Endothelial cell (in vitro differentiated cells): Measurements from ENCODE around the gene KIF12. TPM values are rescaled to one million over a fixed set of nuclear protein-coding genes. Genes with fewer than 3 reads are reported as not detected.

Experiments
- DNase-seq: peaks from one replicate; pipeline ENCODE4 v3.0.0; 2021; ENCODE audit warnings: low spot score
- H3K27ac Mint-ChIP-seq: one replicate; pipeline ENCODE4 v1.8.0; 2021; ENCODE audit warnings: mixed read lengths, inconsistent platforms; ENCODE audit not compliant: unreplicated experiment
- H3K27me3 Mint-ChIP-seq: one replicate; pipeline ENCODE4 v1.8.0; 2021; ENCODE audit warnings: mild to moderate bottlenecking, moderate library complexity, mixed read lengths, inconsistent platforms; ENCODE audit not compliant: unreplicated experiment
- H3K36me3 Mint-ChIP-seq: one replicate; pipeline ENCODE4 v1.8.0; 2021; ENCODE audit warnings: mild to moderate bottlenecking, low read depth, mixed read lengths, inconsistent platforms; ENCODE audit not compliant: unreplicated experiment
- H3K4me1 Mint-ChIP-seq: one replicate; pipeline ENCODE4 v1.8.0; 2021; ENCODE audit warnings: mild to moderate bottlenecking, mixed read lengths, inconsistent platforms; ENCODE audit not compliant: unreplicated experiment
- H3K4me3 Mint-ChIP-seq: one replicate; pipeline ENCODE4 v1.8.0; 2021; ENCODE audit warnings: mild to moderate bottlenecking, mixed read lengths, inconsistent platforms; ENCODE audit not compliant: unreplicated experiment
- H3K9me3 Mint-ChIP-seq: one replicate; pipeline ENCODE4 v1.8.0; 2021; ENCODE audit warnings: mixed read lengths, inconsistent platforms; ENCODE audit not compliant: unreplicated experiment
- total RNA-seq: library from RNA; stranded (reverse); fragmentation: NEBNext Ultra II Directional; extraction: Animal tissue kit (Norgen Biotek cat#: 25700); gene quantifications from one replicate; pipeline ENCODE4 v1.2.1, GENCODE V29; 2021; ENCODE audit not compliant: unreplicated experiment
- TF ChIP-seq, protein P1 (sequence below): fragments of 200-600 bp; sonication (generic); IDR thresholded peaks from one replicate; pipeline ENCODE4 v1.5.0; 2021; ENCODE audit warnings: antibody characterized with exemption; ENCODE audit not compliant: unreplicated experiment

KIF12 gene
- total RNA-seq, 1 donor from 2014 or later, result 0.26 TPM

DNA sequence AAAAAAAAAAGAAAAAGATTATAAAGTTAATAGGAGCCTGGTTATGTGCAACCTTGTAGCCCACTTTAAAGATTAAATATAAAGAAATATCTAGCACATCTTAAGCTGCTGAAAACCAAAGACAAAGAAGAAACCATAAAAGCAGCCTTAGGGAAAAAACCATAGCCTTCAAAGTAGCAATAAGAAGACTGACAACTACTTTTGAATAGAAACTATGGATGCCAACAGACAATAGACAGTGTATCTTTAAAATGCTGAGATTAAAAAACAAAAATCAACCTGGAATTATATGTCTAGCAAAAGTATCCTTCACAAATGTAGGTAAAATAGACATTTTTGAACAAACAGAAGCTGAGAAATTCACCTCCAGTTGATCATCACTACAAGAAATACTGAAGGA lies 3.4 kb upstream of the KIF12 start:
- no peaks in the 10 kb centered on the region for H3K36me3 Mint-ChIP-seq
- H3K4me1 Mint-ChIP-seq, result no peaks in the 10 kb centered on the region
- no peak overlapping the region for H3K4me3 Mint-ChIP-seq
- H3K9me3 Mint-ChIP-seq, result peaks cover 4% of the 10 kb centered on the region
- TF ChIP-seq, protein P1, sequence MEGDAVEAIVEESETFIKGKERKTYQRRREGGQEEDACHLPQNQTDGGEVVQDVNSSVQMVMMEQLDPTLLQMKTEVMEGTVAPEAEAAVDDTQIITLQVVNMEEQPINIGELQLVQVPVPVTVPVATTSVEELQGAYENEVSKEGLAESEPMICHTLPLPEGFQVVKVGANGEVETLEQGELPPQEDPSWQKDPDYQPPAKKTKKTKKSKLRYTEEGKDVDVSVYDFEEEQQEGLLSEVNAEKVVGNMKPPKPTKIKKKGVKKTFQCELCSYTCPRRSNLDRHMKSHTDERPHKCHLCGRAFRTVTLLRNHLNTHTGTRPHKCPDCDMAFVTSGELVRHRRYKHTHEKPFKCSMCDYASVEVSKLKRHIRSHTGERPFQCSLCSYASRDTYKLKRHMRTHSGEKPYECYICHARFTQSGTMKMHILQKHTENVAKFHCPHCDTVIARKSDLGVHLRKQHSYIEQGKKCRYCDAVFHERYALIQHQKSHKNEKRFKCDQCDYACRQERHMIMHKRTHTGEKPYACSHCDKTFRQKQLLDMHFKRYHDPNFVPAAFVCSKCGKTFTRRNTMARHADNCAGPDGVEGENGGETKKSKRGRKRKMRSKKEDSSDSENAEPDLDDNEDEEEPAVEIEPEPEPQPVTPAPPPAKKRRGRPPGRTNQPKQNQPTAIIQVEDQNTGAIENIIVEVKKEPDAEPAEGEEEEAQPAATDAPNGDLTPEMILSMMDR, result no peak
- no peak for DNase-seq
- no peak overlapping the region for H3K27ac Mint-ChIP-seq
- H3K27me3 Mint-ChIP-seq, result peaks cover 16% of the 10 kb centered on the region

- no peak for DNase-seq
- TF ChIP-seq, protein P1, result no peak
- Mint-ChIP-seq H3K27me3 (peaks cover 24% of the 10 kb centered on the region), H3K4me3 (no peak overlapping the region), H3K4me1 (peaks cover 4% of the 10 kb centered on the region), H3K36me3 (no peaks in the 10 kb centered on the region), H3K9me3 (peaks cover 4% of the 10 kb centered on the region), H3K27ac (no peak overlapping the region)
Observed at GRCh38 chr9:114100536-114100935, 1.4 kb upstream of the KIF12 start.

GRCh38 chr9:114099669-114100270 lies 678 bp upstream of the KIF12 start:
- Mint-ChIP-seq H3K4me3 (no peak overlapping the region), H3K9me3 (peaks cover 4% of the 10 kb centered on the region), H3K27ac (no peak overlapping the region), H3K36me3 (no peaks in the 10 kb centered on the region), H3K4me1 (peaks cover 4% of the 10 kb centered on the region), H3K27me3 (peaks cover 24% of the 10 kb centered on the region)
- TF ChIP-seq, protein P1, result no peak
- DNase-seq, result no peak

GRCh38 chr9:114098021-114098935 lies 814 bp downstream of the KIF12 start:
- TF ChIP-seq, protein P1, result no peak
- Mint-ChIP-seq H3K27ac (no peak overlapping the region), H3K4me1 (peaks cover 4% of the 10 kb centered on the region), H3K9me3 (peaks cover 4% of the 10 kb centered on the region), H3K36me3 (no peaks in the 10 kb centered on the region), H3K4me3 (no peak overlapping the region), H3K27me3 (peaks cover 28% of the 10 kb centered on the region)
- peak; percentile 37 for DNase-seq

DNA sequence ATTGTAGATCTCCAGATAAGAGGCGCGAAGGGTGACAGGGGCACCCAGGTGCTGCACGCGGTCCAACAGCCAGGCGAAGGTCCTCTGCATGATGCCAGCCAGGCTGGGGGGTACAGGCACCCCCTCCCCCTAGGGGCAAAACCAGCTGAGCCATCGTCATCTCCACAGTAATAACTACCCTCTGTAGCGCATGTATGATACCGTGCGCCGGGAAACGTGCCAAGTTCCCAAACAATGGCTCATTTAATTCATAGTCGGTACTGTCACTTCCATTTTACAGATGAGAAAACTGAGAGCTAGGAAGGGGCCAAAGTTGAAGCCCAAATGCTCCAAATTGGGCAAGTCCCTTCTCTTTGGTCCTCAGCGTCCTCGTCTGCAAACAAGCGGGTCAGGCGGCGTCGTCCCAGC lies 1.5 kb downstream of the KIF12 start:
- TF ChIP-seq, protein P1, result no peak
- no peak for DNase-seq
- peaks cover 28% of the 10 kb centered on the region for H3K27me3 Mint-ChIP-seq

More for the DNA sequence above, 1.5 kb downstream of the KIF12 start:
- no peaks in the 10 kb centered on the region for H3K36me3 Mint-ChIP-seq
- peak overlapping the region; percentile 37 for H3K4me3 Mint-ChIP-seq
- peaks cover 4% of the 10 kb centered on the region for H3K4me1 Mint-ChIP-seq
- H3K27ac Mint-ChIP-seq, result no peak overlapping the region
- H3K9me3 Mint-ChIP-seq, result peaks cover 3% of the 10 kb centered on the region
